DMS 273 treated with DMSO at 0.1 percent for 48 hours (cell line): ENCODE data around the gene DERL3.
A peak's percentile ranks its signal among the peaks of the same experiment; 100 is the strongest.

Experiments used
- DNase-seq: peaks from one replicate; lab custom pipeline; 2025; lab: John Stamatoyannopoulos, UW

DERL3 gene

GRCh38 chr22:23831261-23831660 lies 7.5 kb downstream of the DERL3 start:
- DNase-seq = no peak

- no peak for DNase-seq
Measured at GRCh38 chr22:23829845-23830372, 8.9 kb downstream of the DERL3 start.

- no peak for DNase-seq
Measured at GRCh38 chr22:23828800-23829680, 9.8 kb downstream of the DERL3 start.

GRCh38 chr22:23827351-23827995 lies 11.3 kb downstream of the DERL3 start:
- DNase-seq = no peak

- DNase-seq = no peak
Measured at GRCh38 chr22:23826510-23827350, 12.1 kb downstream of the DERL3 start.

GRCh38 chr22:23825246-23825905 lies 13.4 kb downstream of the DERL3 start:
- no peak for DNase-seq

GRCh38 chr22:23824476-23825245 lies 14.1 kb downstream of the DERL3 start:
- DNase-seq = no peak

GRCh38 chr22:23823331-23823791 lies 15.4 kb downstream of the DERL3 start:
- no peak for DNase-seq

- no peak for DNase-seq
Measured at GRCh38 chr22:23822101-23822671, 16.6 kb downstream of the DERL3 start.

GRCh38 chr22:23820748-23821211 lies 18.0 kb downstream of the DERL3 start:
- DNase-seq = no peak

GRCh38 chr22:23818541-23818940 lies 20.3 kb downstream of the DERL3 start:
- DNase-seq = no peak

- DNase-seq = no peak
Measured at GRCh38 chr22:23817146-23817545, 21.7 kb downstream of the DERL3 start.

GRCh38 chr22:23816156-23816976 lies 22.4 kb downstream of the DERL3 start:
- DNase-seq = peak; percentile 64

GRCh38 chr22:23815541-23816155 lies 23.2 kb downstream of the DERL3 start:
- no peak for DNase-seq

- no peak for DNase-seq
Measured at GRCh38 chr22:23812378-23812777, 26.4 kb downstream of the DERL3 start.

GRCh38 chr22:23806837-23807236 lies 32.0 kb downstream of the DERL3 start:
- DNase-seq = no peak

- no peak for DNase-seq
Measured at GRCh38 chr22:23804781-23805291, 34.0 kb downstream of the DERL3 start.

GRCh38 chr22:23803001-23803819 lies 35.6 kb downstream of the DERL3 start:
- DNase-seq = no peak
